LNCaP clone FGC (cell line): ENCODE data around the gene IGFL3.

Experiments used
- DNase-seq: peaks from one replicate; pipeline ENCODE4 v3.0.0-alpha.2; 2011; ENCODE audit warnings: low read depth
- H3K4me3 ChIP-seq: 2 replicates; pipeline ENCODE4 v1.5.1; 2011; ENCODE audit warnings: mild to moderate bottlenecking, low read depth, low read length, control low read depth
- TF ChIP-seq, protein P1 (sequence below): IDR thresholded peaks from 2 replicates; pipeline ENCODE4 v1.5.1; 2012; ENCODE audit warnings: mild to moderate bottlenecking; ENCODE audit not compliant: control insufficient read depth, insufficient read depth; ENCODE audit errors: extremely low read depth

The IGFL3 gene

GRCh38 chr19:46137915-46138473 is 13.5 kb upstream of the IGFL3 start:
- DNase-seq: no peak
- H3K4me3 ChIP-seq: no peak overlapping the region
- TF ChIP-seq, protein P1, sequence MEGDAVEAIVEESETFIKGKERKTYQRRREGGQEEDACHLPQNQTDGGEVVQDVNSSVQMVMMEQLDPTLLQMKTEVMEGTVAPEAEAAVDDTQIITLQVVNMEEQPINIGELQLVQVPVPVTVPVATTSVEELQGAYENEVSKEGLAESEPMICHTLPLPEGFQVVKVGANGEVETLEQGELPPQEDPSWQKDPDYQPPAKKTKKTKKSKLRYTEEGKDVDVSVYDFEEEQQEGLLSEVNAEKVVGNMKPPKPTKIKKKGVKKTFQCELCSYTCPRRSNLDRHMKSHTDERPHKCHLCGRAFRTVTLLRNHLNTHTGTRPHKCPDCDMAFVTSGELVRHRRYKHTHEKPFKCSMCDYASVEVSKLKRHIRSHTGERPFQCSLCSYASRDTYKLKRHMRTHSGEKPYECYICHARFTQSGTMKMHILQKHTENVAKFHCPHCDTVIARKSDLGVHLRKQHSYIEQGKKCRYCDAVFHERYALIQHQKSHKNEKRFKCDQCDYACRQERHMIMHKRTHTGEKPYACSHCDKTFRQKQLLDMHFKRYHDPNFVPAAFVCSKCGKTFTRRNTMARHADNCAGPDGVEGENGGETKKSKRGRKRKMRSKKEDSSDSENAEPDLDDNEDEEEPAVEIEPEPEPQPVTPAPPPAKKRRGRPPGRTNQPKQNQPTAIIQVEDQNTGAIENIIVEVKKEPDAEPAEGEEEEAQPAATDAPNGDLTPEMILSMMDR: no peak

DNA sequence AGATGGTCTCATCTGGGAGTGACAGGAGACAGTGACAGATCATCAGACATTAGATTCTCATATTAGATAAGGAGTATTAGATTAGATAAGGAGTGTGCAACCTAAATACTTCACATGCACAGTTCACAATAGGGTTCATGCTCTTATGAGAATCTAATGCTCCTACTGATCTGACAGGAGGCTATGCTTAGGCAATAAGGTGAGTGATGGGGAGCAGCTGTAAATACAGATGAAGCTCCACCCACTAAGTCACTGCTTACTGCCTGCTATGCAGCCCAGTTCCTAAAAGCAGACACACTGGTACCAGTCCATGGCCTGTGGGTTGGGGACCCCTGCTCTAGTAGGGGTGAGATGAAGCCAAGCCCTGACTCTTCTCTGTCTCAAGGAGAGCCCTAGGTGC is 10.0 kb upstream of the IGFL3 start:
- H3K4me3 ChIP-seq: no peak overlapping the region
- no peak for DNase-seq
- TF ChIP-seq, protein P1: no peak

DNA sequence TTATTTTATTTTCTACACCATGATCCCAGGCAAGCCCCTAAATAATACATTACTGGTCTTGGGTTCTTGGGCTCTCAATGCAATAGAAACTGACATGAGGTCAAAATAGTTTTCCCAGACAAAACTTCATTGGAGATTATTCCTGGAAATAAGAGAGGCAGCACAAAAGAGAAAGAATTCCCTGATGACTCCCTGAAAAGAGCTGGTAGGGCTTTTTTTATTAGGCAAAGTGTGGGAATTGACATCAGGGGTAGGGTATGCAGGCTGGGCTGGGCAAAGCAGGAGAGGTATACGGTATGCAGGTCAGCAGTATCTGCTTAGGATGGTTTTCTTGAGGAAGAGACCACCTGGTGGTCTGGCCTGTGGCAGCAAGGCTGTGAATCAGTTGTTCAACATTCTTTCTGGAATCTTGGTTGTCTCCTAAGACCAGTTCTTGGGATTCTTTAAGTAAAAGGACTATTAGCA is 9.3 kb upstream of the IGFL3 start:
- TF ChIP-seq, protein P1: no peak
- no peak overlapping the region for H3K4me3 ChIP-seq
- DNase-seq: no peak

GRCh38 chr19:46133101-46133627 is 8.7 kb upstream of the IGFL3 start:
- H3K4me3 ChIP-seq: no peak overlapping the region
- TF ChIP-seq, protein P1: no peak
- DNase-seq: peak; percentile 86

- DNase-seq: no peak
- no peak overlapping the region for H3K4me3 ChIP-seq
- TF ChIP-seq, protein P1: no peak
Measured at GRCh38 chr19:46132508-46133100, 8.1 kb upstream of the IGFL3 start.

GRCh38 chr19:46131485-46132143 is 7.1 kb upstream of the IGFL3 start:
- DNase-seq: no peak
- no peak overlapping the region for H3K4me3 ChIP-seq
- TF ChIP-seq, protein P1: no peak
